ENCODE results near the gene CLIP1. TPM values are rescaled to one million over a fixed set of nuclear protein-coding genes. Genes with fewer than 3 reads are reported as not detected.
A peak's percentile ranks its signal among the peaks of the same experiment; 100 is the strongest.
"Not testable (repeated sequence)": the region's sequence is repeated elsewhere in the genome, so short reads cannot be mapped to it uniquely, and the experiment has no call there.

The CLIP1 gene
- total and polyA plus RNA-seq, 2 donors = 53.4 to 69.2 TPM

GRCh38 chr12:122293081-122293480, 129.4 kb downstream of the CLIP1 start:
- no peak for DNase-seq (ENCODE audit: extremely low spot score)
- Histone ChIP-seq H3K36me3 (ENCODE audit: insufficient read depth) (no peaks in the 10 kb centered on the region), H3K4me3 (ENCODE audit: low read depth, low read length) (no peak overlapping the region), H3K4me1 (ENCODE audit: insufficient read depth) (no peaks in the 10 kb centered on the region), H3K27ac (ENCODE audit: low read depth) (no peak overlapping the region)
- WGBS = 94% methylated on average over 3 of the region's 3 CpGs

- no peak overlapping the region for H3K4me3 ChIP-seq (ENCODE audit: low read depth, low read length)
- H3K4me1 ChIP-seq (ENCODE audit: insufficient read depth) = no peaks in the 10 kb centered on the region
- H3K36me3 ChIP-seq (ENCODE audit: insufficient read depth) = no peaks in the 10 kb centered on the region
- 94% methylated on average over 8 of the region's 8 CpGs for WGBS
- no peak for DNase-seq (ENCODE audit: extremely low spot score)
- H3K27ac ChIP-seq (ENCODE audit: low read depth) = no peak overlapping the region
These were observed 131.0 kb downstream of the CLIP1 start for GRCh38 chr12:122291431-122291830.

GRCh38 chr12:122283680-122284079, 138.8 kb downstream of the CLIP1 start:
- WGBS = 97% methylated on average over 5 of the region's 5 CpGs

GRCh38 chr12:122282061-122282460, 140.4 kb downstream of the CLIP1 start:
- H3K27ac ChIP-seq (ENCODE audit: low read depth) = peak overlapping the region; percentile 2
- H3K4me3 ChIP-seq (ENCODE audit: low read depth, low read length) = no peak overlapping the region
- peaks cover 7% of the 10 kb centered on the region for H3K36me3 ChIP-seq (ENCODE audit: insufficient read depth)
- H3K4me1 ChIP-seq (ENCODE audit: insufficient read depth) = no peaks in the 10 kb centered on the region
- 56% methylated on average over 4 of the region's 4 CpGs for WGBS
- DNase-seq (ENCODE audit: extremely low spot score) = no peak

More at GRCh38 chr12:122283680-122284079, 138.8 kb downstream of the CLIP1 start:
- DNase-seq (ENCODE audit: extremely low spot score) = no peak
- Histone ChIP-seq H3K27ac (ENCODE audit: low read depth) (no peak overlapping the region), H3K36me3 (ENCODE audit: insufficient read depth) (peaks cover 2% of the 10 kb centered on the region), H3K4me3 (ENCODE audit: low read depth, low read length) (no peak overlapping the region), H3K4me1 (ENCODE audit: insufficient read depth) (no peaks in the 10 kb centered on the region)

GRCh38 chr12:122276242-122276641, 146.2 kb downstream of the CLIP1 start:
- Histone ChIP-seq H3K4me3 (ENCODE audit: low read depth, low read length) (no peak overlapping the region), H3K4me1 (ENCODE audit: insufficient read depth) (no peaks in the 10 kb centered on the region), H3K27ac (ENCODE audit: low read depth) (no peak overlapping the region), H3K36me3 (ENCODE audit: insufficient read depth) (peaks cover 10% of the 10 kb centered on the region)
- WGBS = 87% methylated on average over 7 of the region's 7 CpGs
- no peak for DNase-seq (ENCODE audit: extremely low spot score)

- H3K36me3 ChIP-seq (ENCODE audit: insufficient read depth) = peaks cover 8% of the 10 kb centered on the region
- 90% methylated on average over 8 of the region's 8 CpGs for WGBS
These were observed 147.0 kb downstream of the CLIP1 start for GRCh38 chr12:122275459-122275858.

GRCh38 chr12:122266230-122266901, 156.1 kb downstream of the CLIP1 start, which contains the start of gene VPS33A:
VPS33A (minus strand) TSS chr12:122266494; CDS start chr12:122266408, 86 bp downstream.
- peaks cover 2% of the 10 kb centered on the region for H3K36me3 ChIP-seq (ENCODE audit: insufficient read depth)
- peak within 1 kb of the TSS; percentile 65 for H3K4me3 ChIP-seq (ENCODE audit: low read depth, low read length)
- peak; percentile 90 for DNase-seq (ENCODE audit: extremely low spot score)
- no peaks in the 10 kb centered on the region for H3K4me1 ChIP-seq (ENCODE audit: insufficient read depth)
- WGBS = under 1% methylated on average over 56 of the region's 56 CpGs
- peak within 1 kb of the TSS; percentile 87 for H3K27ac ChIP-seq (ENCODE audit: low read depth)

More at GRCh38 chr12:122275459-122275858, 147.0 kb downstream of the CLIP1 start:
- no peaks in the 10 kb centered on the region for H3K4me1 ChIP-seq (ENCODE audit: insufficient read depth)
- no peak overlapping the region for H3K27ac ChIP-seq (ENCODE audit: low read depth)
- no peak for DNase-seq (ENCODE audit: extremely low spot score)
- no peak overlapping the region for H3K4me3 ChIP-seq (ENCODE audit: low read depth, low read length)

GRCh38 chr12:122265886-122266229, 156.6 kb downstream of the CLIP1 start:
- Histone ChIP-seq H3K4me1 (ENCODE audit: insufficient read depth) (no peaks in the 10 kb centered on the region), H3K4me3 (ENCODE audit: low read depth, low read length) (peak overlapping the region; percentile 65), H3K36me3 (ENCODE audit: insufficient read depth) (peaks cover 2% of the 10 kb centered on the region), H3K27ac (ENCODE audit: low read depth) (peak overlapping the region; percentile 66)
- no peak for DNase-seq (ENCODE audit: extremely low spot score)
- under 1% methylated on average over 17 of the region's 17 CpGs for WGBS

- no peaks in the 10 kb centered on the region for H3K4me1 ChIP-seq (ENCODE audit: insufficient read depth)
- H3K36me3 ChIP-seq (ENCODE audit: insufficient read depth) = peaks cover 2% of the 10 kb centered on the region
- WGBS = 18% methylated on average over 1 of the region's 1 CpG
- no peak overlapping the region for H3K27ac ChIP-seq (ENCODE audit: low read depth)
- no peak for DNase-seq (ENCODE audit: extremely low spot score)
- peak overlapping the region; percentile 65 for H3K4me3 ChIP-seq (ENCODE audit: low read depth, low read length)
These were observed 157.0 kb downstream of the CLIP1 start for GRCh38 chr12:122265476-122265875.

GRCh38 chr12:122260735-122261134, 161.7 kb downstream of the CLIP1 start:
- WGBS = 90% methylated on average over 14 of the region's 14 CpGs
- not testable (repeated sequence) for H3K4me3 ChIP-seq (ENCODE audit: low read depth, low read length); H3K27ac ChIP-seq (ENCODE audit: low read depth); DNase-seq (ENCODE audit: extremely low spot score); H3K36me3 ChIP-seq (ENCODE audit: insufficient read depth); H3K4me1 ChIP-seq (ENCODE audit: insufficient read depth)

GRCh38 chr12:122258939-122259338, 163.5 kb downstream of the CLIP1 start:
- H3K27ac ChIP-seq (ENCODE audit: low read depth); H3K4me1 ChIP-seq (ENCODE audit: insufficient read depth); DNase-seq (ENCODE audit: extremely low spot score); H3K36me3 ChIP-seq (ENCODE audit: insufficient read depth); H3K4me3 ChIP-seq (ENCODE audit: low read depth, low read length): not testable (repeated sequence)
- WGBS = 92% methylated on average over 4 of the region's 4 CpGs

GRCh38 chr12:122258462-122258861, 164.0 kb downstream of the CLIP1 start:
- not testable (repeated sequence) for H3K36me3 ChIP-seq (ENCODE audit: insufficient read depth); H3K27ac ChIP-seq (ENCODE audit: low read depth); H3K4me1 ChIP-seq (ENCODE audit: insufficient read depth); DNase-seq (ENCODE audit: extremely low spot score); H3K4me3 ChIP-seq (ENCODE audit: low read depth, low read length)
- WGBS = 97% methylated on average over 4 of the region's 4 CpGs

GRCh38 chr12:122250536-122250935, 171.9 kb downstream of the CLIP1 start:
- no peak overlapping the region for H3K4me3 ChIP-seq (ENCODE audit: low read depth, low read length)
- H3K27ac ChIP-seq (ENCODE audit: low read depth) = no peak overlapping the region
- H3K4me1 ChIP-seq (ENCODE audit: insufficient read depth) = no peaks in the 10 kb centered on the region
- WGBS = 95% methylated on average over 8 of the region's 8 CpGs
- no peaks in the 10 kb centered on the region for H3K36me3 ChIP-seq (ENCODE audit: insufficient read depth)
- no peak for DNase-seq (ENCODE audit: extremely low spot score)

- Histone ChIP-seq H3K27ac (ENCODE audit: low read depth) (no peak overlapping the region), H3K36me3 (ENCODE audit: insufficient read depth) (no peaks in the 10 kb centered on the region), H3K4me1 (ENCODE audit: insufficient read depth) (no peaks in the 10 kb centered on the region), H3K4me3 (ENCODE audit: low read depth, low read length) (no peak overlapping the region)
- DNase-seq (ENCODE audit: extremely low spot score) = no peak
- WGBS = 95% methylated on average over 6 of the region's 6 CpGs
These were observed 172.4 kb downstream of the CLIP1 start for GRCh38 chr12:122250047-122250446.

Measured in urinary bladder (tissue), 4 donors.